HEK293T (cell line): Measurements from ENCODE around the gene GRAP.

ENCODE experiments used
- CTCF ChIA-PET: fragments of 350-600 bp; formaldehyde crosslinking; extraction: SDS; loops from one replicate; lab custom pipeline; 2021; ENCODE audit warnings: antibody characterized with exemption, inconsistent platforms; lab: Yijun Ruan, JAX
- POLR2A ChIA-PET: fragments of 350-600 bp; formaldehyde crosslinking; extraction: SDS; loops from one replicate; lab custom pipeline; 2020; ENCODE audit warnings: antibody characterized with exemption, inconsistent platforms; lab: Yijun Ruan, JAX
- DNase-seq: peaks from one replicate; pipeline ENCODE4 v3.0.0; 2012; ENCODE audit warnings: mixed read lengths; ENCODE audit errors: extremely low spot score
- ARNT ChIP-seq: fragments of 450-650 bp; IDR thresholded peaks from 2 replicates; pipeline ENCODE4 v1.6.1; 2017; ENCODE audit warnings: mild to moderate bottlenecking
- BHLHE40 ChIP-seq: fragments of 450-650 bp; IDR thresholded peaks from 2 replicates; pipeline ENCODE4 v1.6.1; 2016; ENCODE audit warnings: mild to moderate bottlenecking, moderate library complexity, borderline replicate concordance
- ELF4 ChIP-seq: fragments of 450-650 bp; IDR thresholded peaks from 2 replicates; pipeline ENCODE4 v1.6.1; 2017; ENCODE audit warnings: antibody characterized with exemption
- FOXA1 ChIP-seq: fragments of 450-650 bp; IDR thresholded peaks from 2 replicates; pipeline ENCODE4 v1.6.1; 2016; ENCODE audit warnings: mild to moderate bottlenecking
- FOXK2 ChIP-seq: fragments of 450-650 bp; IDR thresholded peaks from 2 replicates; pipeline ENCODE4 v1.6.1; 2016; ENCODE audit warnings: mild to moderate bottlenecking
- HDGF ChIP-seq: fragments of 450-650 bp; IDR thresholded peaks from 2 replicates; pipeline ENCODE4 v1.6.1; 2017; ENCODE audit warnings: antibody characterized with exemption, borderline replicate concordance
- L3MBTL2 ChIP-seq: fragments of 450-650 bp; conservative IDR thresholded peaks from 2 replicates; pipeline ENCODE4 v1.6.1; 2016; ENCODE audit warnings: mild to moderate bottlenecking
- LEF1 ChIP-seq: fragments of 450-650 bp; IDR thresholded peaks from 2 replicates; pipeline ENCODE4 v1.6.1; 2017; ENCODE audit warnings: mild to moderate bottlenecking, borderline replicate concordance
- NFRKB ChIP-seq: fragments of 450-650 bp; IDR thresholded peaks from 2 replicates; pipeline ENCODE4 v1.6.1; 2016; ENCODE audit warnings: mild to moderate bottlenecking, moderate library complexity
- SP1 ChIP-seq: fragments of 450-650 bp; IDR thresholded peaks from 2 replicates; pipeline ENCODE4 v1.6.1; 2017
- SUZ12 ChIP-seq: fragments of 450-650 bp; IDR thresholded peaks from 2 replicates; pipeline ENCODE4 v1.6.1; 2016; ENCODE audit warnings: mild to moderate bottlenecking
- TARDBP ChIP-seq: fragments of 450-650 bp; IDR thresholded peaks from 2 replicates; pipeline ENCODE4 v1.6.1; 2016
- ZNF384 ChIP-seq: fragments of 450-650 bp; IDR thresholded peaks from 2 replicates; pipeline ENCODE4 v1.6.1; 2016
- TF ChIP-seq, protein P1 (sequence below): fragments of 450-650 bp; IDR thresholded peaks from 2 replicates; pipeline ENCODE4 v1.6.1; 2016

The GRAP gene

GRCh38 chr17:18975597-18975996 lies 71.2 kb downstream of the GRAP start:
- no peak for DNase-seq
- no peak for TF ChIP-seq ARNT
- no peak for TF ChIP-seq TARDBP
- TF ChIP-seq NFRKB = no peak
- TF ChIP-seq SP1 = no peak
- no peak for TF ChIP-seq FOXA1
- TF ChIP-seq ELF4 = no peak
- no peak for TF ChIP-seq ZNF384
- TF ChIP-seq FOXK2 = no peak
- TF ChIP-seq HDGF = no peak
- TF ChIP-seq LEF1 = no peak
- TF ChIP-seq, protein P1, sequence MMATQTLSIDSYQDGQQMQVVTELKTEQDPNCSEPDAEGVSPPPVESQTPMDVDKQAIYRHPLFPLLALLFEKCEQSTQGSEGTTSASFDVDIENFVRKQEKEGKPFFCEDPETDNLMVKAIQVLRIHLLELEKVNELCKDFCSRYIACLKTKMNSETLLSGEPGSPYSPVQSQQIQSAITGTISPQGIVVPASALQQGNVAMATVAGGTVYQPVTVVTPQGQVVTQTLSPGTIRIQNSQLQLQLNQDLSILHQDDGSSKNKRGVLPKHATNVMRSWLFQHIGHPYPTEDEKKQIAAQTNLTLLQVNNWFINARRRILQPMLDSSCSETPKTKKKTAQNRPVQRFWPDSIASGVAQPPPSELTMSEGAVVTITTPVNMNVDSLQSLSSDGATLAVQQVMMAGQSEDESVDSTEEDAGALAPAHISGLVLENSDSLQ = no peak
- TF ChIP-seq SUZ12 = no peak
- TF ChIP-seq BHLHE40 = no peak
- TF ChIP-seq L3MBTL2 = no peak
- CTCF ChIA-PET = interaction anchor here (0.6 to 0.9 kb wide), 2 partner anchors 15 to 24 kb away, joined by 3 to 4 read pairs; partner anchors contain the start of gene SLC5A10
- POLR2A ChIA-PET = interaction anchor here (1.3 kb wide), 1 partner anchor 27 kb away, joined by 3 read pairs; no protein-coding TSS in a partner anchor

GRCh38 chr17:18974407-18975149 lies 72.2 kb downstream of the GRAP start:
- ChIA-PET CTCF (no interaction called here), POLR2A (interaction anchor here (0.7 kb wide), 1 partner anchor 17 kb away, joined by 4 read pairs; no protein-coding TSS in a partner anchor)

GRCh38 chr17:18971801-18972200 lies 75.0 kb downstream of the GRAP start:
- CTCF ChIA-PET = no interaction called here
- POLR2A ChIA-PET = no interaction called here
- no peak for DNase-seq
- TF ChIP-seq SP1 = no peak

More at GRCh38 chr17:18974407-18975149, 72.2 kb downstream of the GRAP start:
- TF ChIP-seq HDGF = no peak
- TF ChIP-seq SP1 = no peak
- no peak for TF ChIP-seq BHLHE40
- TF ChIP-seq, protein P1 = no peak
- TF ChIP-seq NFRKB = no peak
- TF ChIP-seq TARDBP = no peak
- no peak for TF ChIP-seq SUZ12
- DNase-seq = no peak
